Activated CD8-positive, alpha-beta memory T cell treated with anti-CD3 and anti-CD28 coated beads, Interleukin-2, amount 50 U/mL, for 4 hours (primary cell): ENCODE data around the gene CCDC28B.

Experiments
- DNase-seq: peaks from one replicate; pipeline ENCODE4 v3.0.0-alpha.2; 2020

Gene CCDC28B

DNA sequence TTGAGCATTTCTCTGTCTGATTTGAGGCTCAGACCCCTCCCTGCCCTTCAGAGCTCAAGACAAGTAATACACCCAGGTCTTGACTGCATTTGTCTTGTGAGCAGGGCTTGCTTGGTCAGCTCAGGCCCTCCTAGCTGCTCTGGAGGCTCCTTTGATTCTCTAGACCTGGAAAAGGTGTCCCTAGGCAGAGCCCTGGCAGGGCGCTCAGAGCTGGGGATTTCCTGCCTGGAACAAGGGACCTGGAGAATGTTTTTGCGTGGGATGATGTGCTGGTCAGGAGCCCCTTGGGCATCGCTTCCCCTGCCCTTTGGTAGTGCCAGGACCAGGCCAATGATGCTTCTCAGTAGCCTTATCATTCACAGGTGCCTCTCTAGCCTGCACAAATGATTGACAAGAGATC is 4.9 kb upstream of the CCDC28B start:
- no peak for DNase-seq

DNA sequence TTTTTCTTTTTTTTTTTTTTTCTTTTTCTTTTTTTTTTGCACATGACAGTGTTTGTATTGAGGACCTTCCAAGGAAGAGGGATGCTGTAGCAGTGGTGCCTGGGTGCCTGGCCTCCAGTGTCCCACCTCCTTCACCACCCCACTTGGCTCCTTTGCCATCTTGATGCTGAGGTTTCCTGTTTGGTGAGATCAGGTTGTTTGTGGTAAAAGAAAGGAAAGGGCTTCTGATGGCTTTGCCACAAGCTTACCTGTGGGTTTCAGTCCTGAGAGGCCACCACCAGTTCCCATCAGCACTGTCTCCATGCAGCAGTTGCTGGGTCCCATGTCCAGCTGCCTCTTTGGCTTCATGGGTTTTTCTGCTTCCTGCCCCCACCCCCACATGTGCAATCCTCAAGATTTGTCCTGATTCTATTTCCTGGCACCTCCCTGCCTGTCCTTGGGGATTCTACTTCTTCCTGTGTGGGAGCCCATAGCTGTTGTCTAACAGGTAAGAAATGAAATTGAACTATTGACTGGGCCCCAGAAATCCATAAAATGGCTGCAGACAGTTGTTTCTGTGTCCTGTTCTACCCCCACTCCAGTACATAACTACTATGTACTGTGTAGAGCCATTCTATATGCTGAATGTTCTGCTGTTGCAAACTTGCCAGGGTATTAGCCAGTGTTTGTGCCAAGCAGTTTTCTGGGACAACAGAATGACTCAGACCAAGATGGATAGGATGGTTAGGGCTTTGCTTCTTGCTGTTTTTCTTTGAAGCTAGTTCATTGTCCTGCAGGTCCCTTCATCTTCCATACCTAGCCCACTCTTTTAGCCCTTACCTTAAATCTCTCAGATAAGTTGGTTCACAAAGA is 4.2 kb upstream of the CCDC28B start:
- no peak for DNase-seq

DNA sequence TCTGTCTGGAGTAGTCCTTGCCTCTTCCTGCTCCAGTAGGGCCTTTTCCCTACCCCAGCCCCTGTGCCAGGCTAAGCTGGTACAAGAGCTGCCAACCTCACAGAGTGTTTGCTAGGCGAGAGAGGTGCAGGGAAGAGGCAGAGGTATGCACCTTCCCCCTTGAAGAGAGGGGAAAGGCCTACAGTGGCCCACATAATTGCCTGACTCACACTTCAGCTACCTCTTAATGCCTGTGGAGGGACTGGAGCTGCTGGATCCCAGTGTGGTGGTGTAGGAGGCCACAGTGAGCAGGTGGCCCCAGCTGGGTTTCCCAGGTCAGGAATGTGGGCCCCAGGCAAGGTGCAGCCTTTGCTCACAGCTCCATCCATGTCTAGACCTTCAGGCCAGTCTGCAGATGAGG is 3.3 kb upstream of the CCDC28B start:
- DNase-seq = no peak

DNA sequence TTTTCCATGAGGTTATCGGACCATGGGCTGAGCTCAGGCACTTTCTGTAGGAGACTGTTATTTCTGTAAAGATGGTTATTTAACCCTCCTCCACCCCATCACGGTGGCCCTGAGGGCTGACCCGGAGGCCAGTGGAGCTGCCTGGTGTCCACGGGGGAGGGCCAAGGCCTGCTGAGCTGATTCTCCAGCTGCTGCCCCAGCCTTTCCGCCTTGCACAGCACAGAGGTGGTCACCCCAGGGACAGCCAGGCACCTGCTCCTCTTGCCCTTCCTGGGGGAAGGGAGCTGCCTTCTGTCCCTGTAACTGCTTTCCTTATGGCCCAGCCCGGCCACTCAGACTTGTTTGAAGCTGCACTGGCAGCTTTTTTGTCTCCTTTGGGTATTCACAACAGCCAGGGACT is 2.6 kb upstream of the CCDC28B start:
- DNase-seq = no peak

DNA sequence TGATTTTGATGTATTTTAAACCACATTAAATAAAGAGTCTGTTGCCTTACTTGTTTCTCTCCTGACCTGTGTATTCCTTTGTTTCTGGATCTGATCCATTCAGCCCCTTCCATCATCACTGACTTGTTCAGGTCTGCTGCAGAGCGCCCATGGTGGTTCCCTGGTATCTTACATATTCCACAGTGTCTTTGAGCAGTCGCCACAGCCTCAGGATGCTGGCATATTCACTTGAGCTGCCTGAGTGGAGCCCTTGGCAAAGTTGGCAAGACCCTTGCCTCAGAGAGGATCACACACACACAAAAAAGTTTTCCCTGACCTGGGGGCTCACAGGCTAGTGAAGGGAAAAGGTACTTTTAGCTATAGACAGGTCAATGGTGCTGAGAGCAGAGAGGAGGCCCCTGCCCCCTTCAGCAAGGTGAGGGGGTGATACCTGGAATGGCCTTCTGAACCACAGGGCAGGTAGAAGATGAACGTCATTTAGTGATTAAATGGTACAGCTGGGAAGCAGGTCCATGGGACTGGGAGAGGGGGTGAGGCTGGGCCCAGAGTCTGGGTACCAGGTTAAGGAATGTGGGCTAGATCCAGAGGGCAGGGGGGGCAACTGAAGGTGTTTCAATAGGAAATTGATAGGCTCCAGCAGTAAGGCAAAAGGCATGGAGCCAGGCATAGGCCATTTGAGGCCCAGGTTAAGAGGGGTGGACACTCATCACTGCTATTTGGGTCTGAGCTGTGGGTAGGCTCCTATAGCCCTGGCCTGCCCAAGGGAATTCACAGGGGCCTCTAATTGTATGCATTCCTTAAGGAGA is 2.0 kb upstream of the CCDC28B start:
- no peak for DNase-seq

- DNase-seq = no peak
Measured at GRCh38 chr1:32199043-32199716, 1.2 kb upstream of the CCDC28B start.

DNA sequence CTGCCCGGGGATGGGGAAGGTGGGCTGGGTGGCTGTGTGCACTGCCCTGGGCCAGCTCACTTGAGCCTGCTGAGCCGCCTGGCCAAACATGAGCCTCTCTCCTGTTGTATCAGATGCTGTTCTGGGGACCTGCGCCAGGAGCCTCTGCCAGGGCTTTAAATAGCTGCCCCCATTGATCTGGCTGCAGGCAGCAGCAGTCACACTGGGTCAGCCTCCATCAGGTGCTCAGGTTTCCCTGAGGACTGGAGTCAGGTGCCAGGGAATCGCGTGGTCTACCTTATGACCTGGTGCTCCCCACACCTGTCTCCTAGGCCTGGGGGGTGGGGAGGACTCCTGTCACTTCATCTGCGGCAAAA is 700 bp upstream of the CCDC28B start:
- DNase-seq = no peak

- peak; percentile 74 for DNase-seq
Measured at GRCh38 chr1:32201011-32201855, 838 bp downstream of the CCDC28B start.

- no peak for DNase-seq
Measured at GRCh38 chr1:32204943-32205361, 4.6 kb downstream of the CCDC28B start.

DNA sequence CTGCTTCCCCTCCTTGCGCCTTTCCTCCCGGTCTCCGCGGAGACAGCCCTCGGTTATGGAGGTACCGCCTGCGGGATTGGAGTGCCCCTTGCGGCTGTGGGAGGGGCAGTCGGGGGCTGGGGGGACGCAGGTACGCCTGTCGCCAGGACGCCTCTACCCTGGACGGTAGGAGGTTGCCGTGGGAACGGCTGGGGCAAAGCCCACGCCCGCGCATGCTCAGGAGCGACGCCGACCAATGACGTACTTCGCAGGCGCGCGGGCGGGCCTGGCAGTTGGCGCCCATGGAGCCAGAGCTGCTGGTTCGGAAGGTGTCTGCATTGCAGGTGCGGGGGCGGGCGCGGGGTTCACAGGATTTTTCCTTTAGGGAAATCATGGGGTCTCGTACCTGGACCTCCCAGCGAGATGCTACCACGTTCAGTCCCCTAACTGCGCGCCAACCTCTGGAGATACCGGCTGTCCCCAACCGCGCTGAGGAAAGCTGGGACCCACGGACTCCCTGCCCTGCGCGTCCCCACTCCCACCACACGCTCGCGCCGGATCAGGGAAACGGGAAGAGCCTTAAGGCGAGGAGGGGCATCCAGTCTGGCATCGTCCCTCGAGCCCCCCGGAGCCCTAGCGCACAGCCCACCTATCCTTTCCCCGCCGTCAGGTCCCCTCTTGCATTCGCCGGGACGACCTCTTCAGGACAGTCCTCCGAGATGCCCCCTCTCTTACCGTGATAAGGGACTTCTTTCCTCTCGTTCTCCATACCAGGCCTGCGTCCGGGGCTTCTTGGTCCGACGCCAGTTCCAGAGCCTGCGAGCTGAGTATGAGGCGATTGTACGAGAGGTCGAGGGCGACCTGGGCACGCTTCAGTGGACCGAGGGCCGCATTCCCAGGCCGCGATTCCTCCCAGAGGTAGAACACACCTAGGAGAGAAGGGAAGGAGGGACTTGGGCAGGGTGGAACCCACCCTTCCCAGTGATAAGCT is 5.3 kb downstream of the CCDC28B start, which contains the start of gene IQCC:
IQCC (plus strand) TSS at position 271 of the 970 bp plus-strand sequence; CDS start at position 282, 11 bp downstream.
- DNase-seq = peak; percentile 86

GRCh38 chr1:32208469-32208868 is 8.1 kb downstream of the CCDC28B start:
- no peak for DNase-seq

DNA sequence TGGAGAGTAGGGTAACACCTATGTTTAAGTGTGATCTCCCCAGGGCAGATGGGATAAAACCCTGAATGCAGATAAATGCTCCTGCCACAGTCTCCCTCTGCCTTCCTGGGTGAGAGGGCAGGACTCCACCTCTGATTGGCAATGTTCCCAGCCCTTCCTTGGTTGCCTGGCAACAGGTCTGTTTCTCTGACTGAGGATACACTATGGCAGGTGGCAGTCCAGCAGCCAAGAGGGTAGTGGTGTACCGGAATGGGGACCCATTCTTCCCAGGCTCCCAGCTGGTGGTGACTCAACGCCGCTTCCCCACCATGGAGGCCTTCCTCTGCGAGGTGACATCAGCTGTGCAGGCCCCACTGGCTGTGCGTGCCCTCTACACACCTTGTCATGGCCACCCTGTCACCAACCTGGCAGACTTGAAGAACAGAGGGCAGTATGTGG is 8.5 kb downstream of the CCDC28B start, which contains the start of gene DCDC2B:
DCDC2B (plus strand) TSS at position 199 of the 438 bp plus-strand sequence; CDS start at position 204, 5 bp downstream.
- no peak for DNase-seq

GRCh38 chr1:32215629-32216480 is 15.5 kb downstream of the CCDC28B start:
- DNase-seq = peak; percentile 55

- DNase-seq = no peak
Measured at GRCh38 chr1:32216566-32216965, 16.2 kb downstream of the CCDC28B start.

- DNase-seq = no peak
Measured at GRCh38 chr1:32219022-32219421, 18.6 kb downstream of the CCDC28B start.

GRCh38 chr1:32220746-32221580 is 20.6 kb downstream of the CCDC28B start:
- DNase-seq = no peak

GRCh38 chr1:32221581-32221979 is 21.2 kb downstream of the CCDC28B start:
- DNase-seq = no peak

- DNase-seq = peak; percentile 91
Measured at GRCh38 chr1:32221980-32222755, 21.8 kb downstream of the CCDC28B start, which contains the start of the genes EIF3I and TMEM234. EIF3I (plus strand) TSS chr1:32222407; CDS start chr1:32222442, 35 bp downstream. TMEM234 (minus strand) TSS chr1:32222353; CDS start chr1:32222322, 31 bp downstream.
